ENCODE results near the gene ATXN1.

Gene ATXN1

GRCh38 chr6:16770701-16771569, 9.7 kb upstream of the ATXN1 start:
- no peak for DNase-seq (ENCODE audit: low read depth)
- peak; percentile 94 for TF ChIP-seq CTCF (conservative IDR thresholded peaks at IDR 0.05; ENCODE audit: low read depth, low read length)
- no peak overlapping the region for H3K4me3 ChIP-seq (ENCODE audit: low read length)

- H3K4me3 ChIP-seq (ENCODE audit: low read length), result no peak overlapping the region
- TF ChIP-seq CTCF (conservative IDR thresholded peaks at IDR 0.05; ENCODE audit: low read depth, low read length), result no peak
- no peak for DNase-seq (ENCODE audit: low read depth)
These were observed 8.7 kb upstream of the ATXN1 start for GRCh38 chr6:16769986-16770376.

GRCh38 chr6:16769131-16769985, 8.1 kb upstream of the ATXN1 start:
- no peak for TF ChIP-seq CTCF (conservative IDR thresholded peaks at IDR 0.05; ENCODE audit: low read depth, low read length)
- H3K4me3 ChIP-seq (ENCODE audit: low read length), result peak overlapping the region; percentile 20
- DNase-seq (ENCODE audit: low read depth), result peak; percentile 91

GRCh38 chr6:16768477-16768830, 7.2 kb upstream of the ATXN1 start:
- no peak for TF ChIP-seq CTCF (conservative IDR thresholded peaks at IDR 0.05; ENCODE audit: low read depth, low read length)
- no peak for DNase-seq (ENCODE audit: low read depth)
- H3K4me3 ChIP-seq (ENCODE audit: low read length), result no peak overlapping the region

GRCh38 chr6:16767765-16768476, 6.7 kb upstream of the ATXN1 start:
- no peak for TF ChIP-seq CTCF (conservative IDR thresholded peaks at IDR 0.05; ENCODE audit: low read depth, low read length)
- no peak overlapping the region for H3K4me3 ChIP-seq (ENCODE audit: low read length)
- no peak for DNase-seq (ENCODE audit: low read depth)

- no peak overlapping the region for H3K4me3 ChIP-seq (ENCODE audit: low read length)
- no peak for TF ChIP-seq CTCF (conservative IDR thresholded peaks at IDR 0.05; ENCODE audit: low read depth, low read length)
- DNase-seq (ENCODE audit: low read depth), result no peak
These were observed 5.8 kb upstream of the ATXN1 start for GRCh38 chr6:16766836-16767745.
